Ishikawa (cell line): ENCODE measurements around the gene MYOF.

Experiments
- CEBPB ChIP-seq: IDR thresholded peaks from 2 replicates; pipeline ENCODE4 v1.6.1; 2012
- CREB1 ChIP-seq: IDR thresholded peaks from 2 replicates; pipeline ENCODE4 v1.6.1; 2012; ENCODE audit warnings: low read depth
- EP300 ChIP-seq: IDR thresholded peaks from 2 replicates; pipeline ENCODE4 v1.6.1; 2012; ENCODE audit warnings: borderline replicate concordance
- NFIC ChIP-seq: IDR thresholded peaks from 2 replicates; pipeline ENCODE4 v1.6.1; 2012
- RAD21 ChIP-seq: IDR thresholded peaks from 2 replicates; pipeline ENCODE4 v1.6.1; 2012; ENCODE audit warnings: low read depth
- TAF1 ChIP-seq: IDR thresholded peaks from 2 replicates; pipeline ENCODE4 v1.6.1; 2012; ENCODE audit warnings: low read depth, mild to moderate bottlenecking
- YY1 ChIP-seq: IDR thresholded peaks from 2 replicates; pipeline ENCODE4 v1.6.1; 2012; ENCODE audit warnings: low read depth
- ZBTB7A ChIP-seq: IDR thresholded peaks from 2 replicates; pipeline ENCODE4 v1.6.1; 2012; ENCODE audit warnings: low read depth
- TF ChIP-seq, protein P1 (sequence below): IDR thresholded peaks from 2 replicates; pipeline ENCODE4 v1.6.1; 2012
- TF ChIP-seq, protein P2 (sequence below): IDR thresholded peaks from 2 replicates; pipeline ENCODE4 v1.6.1; 2012; ENCODE audit warnings: low read depth, mild to moderate bottlenecking

DNA sequence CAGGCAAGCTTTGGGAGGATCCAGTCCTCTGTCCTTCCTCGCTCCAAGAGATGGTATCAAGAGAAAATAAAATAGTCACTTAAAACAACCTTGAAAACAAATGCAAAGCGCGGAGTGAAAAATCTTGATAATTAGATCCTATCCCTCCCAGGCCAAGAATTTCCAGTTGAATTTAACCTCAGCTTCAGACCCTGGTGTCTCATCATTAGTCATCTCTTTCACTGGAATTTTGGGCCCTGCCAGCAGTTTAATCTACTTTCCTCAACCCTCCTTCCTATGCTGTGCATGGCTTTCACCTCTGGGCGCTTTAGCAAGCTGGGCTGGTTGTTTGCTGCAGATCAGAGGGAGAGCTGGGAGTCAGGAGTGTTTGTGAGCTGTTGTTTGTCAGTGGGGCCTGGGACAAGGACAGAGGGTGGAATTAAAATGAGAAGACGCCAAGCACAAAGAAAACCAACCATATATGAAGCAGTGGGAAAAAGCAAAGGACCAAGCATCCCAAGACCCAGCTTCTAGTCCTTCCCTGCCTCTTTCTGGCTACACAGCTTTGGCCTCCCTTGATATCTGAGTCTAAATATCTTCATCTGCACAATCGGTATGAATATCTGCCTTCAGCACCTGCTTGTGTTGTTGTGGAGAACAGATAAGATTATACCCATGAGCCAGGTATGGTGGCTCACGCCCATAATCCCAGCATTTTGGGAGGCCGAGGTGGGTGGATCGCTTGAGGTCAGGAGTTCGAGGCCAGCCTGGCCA, 13.5 kb downstream of the MYOF start:
- TF ChIP-seq YY1 = no peak
- peak; percentile 46; the same call in 1 of the 2 replicates for TF ChIP-seq EP300
- no peak for TF ChIP-seq RAD21
- TF ChIP-seq, protein P1, sequence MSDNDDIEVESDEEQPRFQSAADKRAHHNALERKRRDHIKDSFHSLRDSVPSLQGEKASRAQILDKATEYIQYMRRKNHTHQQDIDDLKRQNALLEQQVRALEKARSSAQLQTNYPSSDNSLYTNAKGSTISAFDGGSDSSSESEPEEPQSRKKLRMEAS = no peak
- TF ChIP-seq, protein P2, sequence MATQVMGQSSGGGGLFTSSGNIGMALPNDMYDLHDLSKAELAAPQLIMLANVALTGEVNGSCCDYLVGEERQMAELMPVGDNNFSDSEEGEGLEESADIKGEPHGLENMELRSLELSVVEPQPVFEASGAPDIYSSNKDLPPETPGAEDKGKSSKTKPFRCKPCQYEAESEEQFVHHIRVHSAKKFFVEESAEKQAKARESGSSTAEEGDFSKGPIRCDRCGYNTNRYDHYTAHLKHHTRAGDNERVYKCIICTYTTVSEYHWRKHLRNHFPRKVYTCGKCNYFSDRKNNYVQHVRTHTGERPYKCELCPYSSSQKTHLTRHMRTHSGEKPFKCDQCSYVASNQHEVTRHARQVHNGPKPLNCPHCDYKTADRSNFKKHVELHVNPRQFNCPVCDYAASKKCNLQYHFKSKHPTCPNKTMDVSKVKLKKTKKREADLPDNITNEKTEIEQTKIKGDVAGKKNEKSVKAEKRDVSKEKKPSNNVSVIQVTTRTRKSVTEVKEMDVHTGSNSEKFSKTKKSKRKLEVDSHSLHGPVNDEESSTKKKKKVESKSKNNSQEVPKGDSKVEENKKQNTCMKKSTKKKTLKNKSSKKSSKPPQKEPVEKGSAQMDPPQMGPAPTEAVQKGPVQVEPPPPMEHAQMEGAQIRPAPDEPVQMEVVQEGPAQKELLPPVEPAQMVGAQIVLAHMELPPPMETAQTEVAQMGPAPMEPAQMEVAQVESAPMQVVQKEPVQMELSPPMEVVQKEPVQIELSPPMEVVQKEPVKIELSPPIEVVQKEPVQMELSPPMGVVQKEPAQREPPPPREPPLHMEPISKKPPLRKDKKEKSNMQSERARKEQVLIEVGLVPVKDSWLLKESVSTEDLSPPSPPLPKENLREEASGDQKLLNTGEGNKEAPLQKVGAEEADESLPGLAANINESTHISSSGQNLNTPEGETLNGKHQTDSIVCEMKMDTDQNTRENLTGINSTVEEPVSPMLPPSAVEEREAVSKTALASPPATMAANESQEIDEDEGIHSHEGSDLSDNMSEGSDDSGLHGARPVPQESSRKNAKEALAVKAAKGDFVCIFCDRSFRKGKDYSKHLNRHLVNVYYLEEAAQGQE = no peak
- no peak for TF ChIP-seq CEBPB
- TF ChIP-seq TAF1 = no peak
- TF ChIP-seq ZBTB7A = no peak
- no peak for TF ChIP-seq CREB1
- no peak for TF ChIP-seq NFIC
